Measurements from ENCODE around the gene CCL21.

DNA sequence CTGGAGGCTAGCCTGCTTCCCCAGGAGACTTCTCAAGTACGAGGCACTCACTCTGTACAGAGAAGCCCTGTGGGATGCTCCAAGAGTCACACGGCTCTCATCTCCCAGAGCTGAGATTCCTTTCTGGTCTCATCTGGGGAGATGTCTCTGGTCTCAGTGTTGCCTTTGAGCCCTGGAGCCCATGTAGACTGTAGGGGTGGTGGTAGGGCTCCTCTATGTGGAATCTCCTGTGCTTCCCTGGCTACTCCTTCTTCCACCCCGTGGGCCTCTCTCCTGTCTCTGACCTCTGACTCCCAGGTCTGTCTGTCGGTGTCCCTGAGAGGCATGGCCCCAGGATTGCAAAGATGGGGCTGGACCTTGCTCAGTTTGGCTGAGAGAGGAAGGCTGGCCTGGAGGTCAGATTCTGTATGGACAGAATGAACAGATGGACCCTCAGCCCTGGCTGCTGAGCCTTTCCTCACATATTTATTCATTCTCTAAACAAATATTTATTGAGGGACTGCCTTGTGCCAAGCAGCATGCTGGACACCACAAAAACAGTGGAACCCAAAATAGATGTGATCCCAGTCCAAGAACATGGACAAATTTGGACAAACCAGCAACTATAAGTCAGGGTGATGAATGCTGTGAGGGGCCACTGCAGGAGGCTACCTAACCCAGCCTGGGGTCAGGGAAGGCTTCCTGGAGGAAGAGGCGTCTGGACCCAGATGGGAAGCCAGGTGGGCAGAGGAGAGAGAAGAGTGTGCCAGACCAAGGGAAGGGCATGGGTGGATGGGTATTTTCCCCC lies 21.4 kb downstream of the CCL21 start:
- TF ChIP-seq, protein P1, sequence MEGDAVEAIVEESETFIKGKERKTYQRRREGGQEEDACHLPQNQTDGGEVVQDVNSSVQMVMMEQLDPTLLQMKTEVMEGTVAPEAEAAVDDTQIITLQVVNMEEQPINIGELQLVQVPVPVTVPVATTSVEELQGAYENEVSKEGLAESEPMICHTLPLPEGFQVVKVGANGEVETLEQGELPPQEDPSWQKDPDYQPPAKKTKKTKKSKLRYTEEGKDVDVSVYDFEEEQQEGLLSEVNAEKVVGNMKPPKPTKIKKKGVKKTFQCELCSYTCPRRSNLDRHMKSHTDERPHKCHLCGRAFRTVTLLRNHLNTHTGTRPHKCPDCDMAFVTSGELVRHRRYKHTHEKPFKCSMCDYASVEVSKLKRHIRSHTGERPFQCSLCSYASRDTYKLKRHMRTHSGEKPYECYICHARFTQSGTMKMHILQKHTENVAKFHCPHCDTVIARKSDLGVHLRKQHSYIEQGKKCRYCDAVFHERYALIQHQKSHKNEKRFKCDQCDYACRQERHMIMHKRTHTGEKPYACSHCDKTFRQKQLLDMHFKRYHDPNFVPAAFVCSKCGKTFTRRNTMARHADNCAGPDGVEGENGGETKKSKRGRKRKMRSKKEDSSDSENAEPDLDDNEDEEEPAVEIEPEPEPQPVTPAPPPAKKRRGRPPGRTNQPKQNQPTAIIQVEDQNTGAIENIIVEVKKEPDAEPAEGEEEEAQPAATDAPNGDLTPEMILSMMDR (conservative IDR thresholded peaks at IDR 0.05): no peak
- TF ChIP-seq ZFX (IDR thresholded peaks at IDR 0.05): no peak
